H1 (cell line): ENCODE results near the gene MATN4. TPM values are rescaled to one million over a fixed set of nuclear protein-coding genes. Genes with fewer than 3 reads are reported as not detected.

Experiments used
- EGR1 ChIP-seq: IDR thresholded peaks from 2 replicates; pipeline ENCODE4 v1.6.1; 2011; ENCODE audit warnings: low read depth, low read length, borderline replicate concordance
- KDM4A ChIP-seq: IDR thresholded peaks from one replicate; pipeline ENCODE4 v1.7.1; 2012; ENCODE audit warnings: low read depth, mild to moderate bottlenecking, moderate library complexity, low read length, inconsistent platforms; ENCODE audit not compliant: severe bottlenecking
- SUZ12 ChIP-seq: fragments of 200-600 bp; sonication (generic); IDR thresholded peaks from 2 replicates; pipeline ENCODE4 v1.6.1; 2012; ENCODE audit warnings: mild to moderate bottlenecking, inconsistent platforms, low read length, moderate library complexity, mixed read lengths
- polyA plus RNA-seq, 7 experiments: library from polyadenylated mRNA; depleted of rRNA in 3 of 7; stranded (reverse) in 5 of 7; unstranded in 2 of 7; fragments of >200 nt in 5 of 7; fragments of 200-250 nt in 2 of 7; gene quantifications; 1 replicate in 5 of 7; 2 replicates in 1 of 7; 4 replicates in 1 of 7; pipeline versions ENCODE4 v1.2.1 to v1.2.3, GENCODE V29; 2011 to 2013; ENCODE audit warnings: missing spikeins in 2 of 7, mixed read lengths in 2 of 7
- total RNA-seq: library from RNA; stranded (reverse); fragmentation: NEBNext Ultra II Directional; extraction: Animal tissue kit (Norgen Biotek cat#: 25700); gene quantifications from 2 replicates; pipeline ENCODE4 v1.2.1, GENCODE V29; 2021

Gene MATN4
- total and polyA plus RNA-seq, 2 of the 8 experiments (the other 6 are each of a cell fraction or from before 2014, with no cell fraction given): 2.1 to 4.4 TPM

DNA sequence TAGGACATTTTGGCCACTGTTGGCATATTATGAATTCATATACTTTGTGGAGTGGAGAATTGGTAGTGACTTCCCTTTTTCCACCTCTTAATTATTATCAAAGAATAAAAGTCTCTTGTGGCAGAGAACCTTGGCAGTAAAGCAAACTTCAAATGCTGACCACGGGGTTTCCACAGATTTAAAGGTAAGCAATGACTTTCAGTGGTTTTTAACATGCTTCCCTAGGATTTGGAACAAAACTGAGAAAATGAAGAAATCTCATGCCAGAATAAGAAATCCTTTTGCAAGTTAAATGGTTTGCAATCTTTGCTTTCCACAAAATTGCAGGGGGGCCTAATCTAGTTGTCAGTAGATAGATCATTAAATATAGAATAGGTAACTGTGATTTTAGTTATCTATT lies 42.1 kb upstream of the MATN4 start (continued):
- TF ChIP-seq SUZ12 (no peak), KDM4A (no peak), EGR1 (no peak)
